ENCODE data around the gene DIDO1. TPM values are rescaled to one million over a fixed set of nuclear protein-coding genes. Genes with fewer than 3 reads are reported as not detected.

The DIDO1 gene
- polyA plus RNA-seq, 2 of the 4 experiments (the other 2 are of a cell fraction) = 12.6 to 14.8 TPM

GRCh38 chr20:62861726-62862336, 64.5 kb downstream of the DIDO1 start, which contains the start of gene TCFL5:
TSS of gene TCFL5 (minus strand) at chr20:62861822. CDS start at chr20:62861670, 152 bp downstream.
- 56% methylated on average over 12 of the region's 70 CpGs for WGBS (ENCODE audit: missing lambda C conversion rate)
- CTCF ChIA-PET = interaction anchor here (0.9 to 6.1 kb wide), 5 partner anchors 13 to 111 kb away, joined by 3 to 40 read pairs (median 4); no protein-coding TSS in a partner anchor
- no peak for FAIRE-seq
- peak within 1 kb of the TSS; percentile 75 to 91 for H3K27ac ChIP-seq
- peak; percentile 68 to 90 for DNase-seq (ENCODE audit: low read depth in 1 of 2, low spot score in 1 of 2)
- H3K4me3 ChIP-seq = peak within 1 kb of the TSS; percentile 81
- POLR2A ChIA-PET = interaction anchor here (0.7 to 1.0 kb wide), 3 partner anchors 14 to 238 kb away, joined by 3 to 4 read pairs (median 3); no protein-coding TSS in a partner anchor
- peak; percentile 89 for ATAC-seq
- H3K4me1 ChIP-seq = peaks cover 13% of the 10 kb centered on the region
- peak within 1 kb of the TSS; percentile 84 for H3K4me2 ChIP-seq
- H3K9me3 ChIP-seq = peaks cover 16% of the 10 kb centered on the region
- TF ChIP-seq MAX (IDR thresholded peaks at IDR 0.05) (peak; percentile 98), TP53 (CRISPR knock-in tag; IDR thresholded peaks at IDR 0.05) (0 out of 2 replicates have a peak, but pooled peaks have one; percentile 35), USF2 (IDR thresholded peaks at IDR 0.05) (peak; percentile 22; the same call in 1 of the 2 replicates), E2F6 (IDR thresholded peaks at IDR 0.05; ENCODE audit: borderline replicate concordance, low read depth) (peak; percentile 96), NPAS2 (CRISPR knock-in tag; IDR thresholded peaks at IDR 0.05; ENCODE audit: borderline replicate concordance) (peak; percentile 21; the same call in 1 of the 2 replicates), CHD4 (IDR thresholded peaks at IDR 0.05; ENCODE audit: borderline replicate concordance) (no peak), BHLHE40 (IDR thresholded peaks at IDR 0.05; ENCODE audit: low read depth, low read length) (peak; percentile 77), ATOH8 (CRISPR knock-in tag; IDR thresholded peaks at IDR 0.05; ENCODE audit: low read depth) (peak; percentile 66; the same call in 1 of the 2 replicates), HOXB13 (CRISPR knock-in tag; IDR thresholded peaks at IDR 0.05; ENCODE audit: low read depth) (peak; percentile 40; the same call in 1 of the 2 replicates), ZNF302 (CRISPR knock-in tag; IDR thresholded peaks at IDR 0.05) (no peak)

- Histone ChIP-seq H3K27ac (peak overlapping the region; percentile 75 to 91), H3K4me1 (peaks cover 13% of the 10 kb centered on the region), H3K9me3 (peaks cover 16% of the 10 kb centered on the region), H3K4me2 (peak overlapping the region; percentile 84), H3K4me3 (peak overlapping the region; percentile 81)
- ATAC-seq = peak; percentile 34 to 58
- CTCF ChIA-PET = interaction anchor here (0.9 to 6.1 kb wide), 5 partner anchors 13 to 111 kb away, joined by 3 to 40 read pairs (median 4); no protein-coding TSS in a partner anchor
- DNase-seq (ENCODE audit: low read depth in 1 of 2, low spot score in 1 of 2) = peak in 1 of 2 experiments; percentile 29
- no peak for FAIRE-seq
- WGBS (ENCODE audit: missing lambda C conversion rate) = 0% methylated on average over 6 of the region's 129 CpGs
- TF ChIP-seq ZFP36 (IDR thresholded peaks at IDR 0.05; ENCODE audit: borderline replicate concordance, partially characterized antibody) = no peak
- no peak for TF ChIP-seq CEBPB (IDR thresholded peaks at IDR 0.05)
- no peak for TF ChIP-seq BCL3 (IDR thresholded peaks at IDR 0.05)
- TF ChIP-seq TP53 (CRISPR knock-in tag; IDR thresholded peaks at IDR 0.05) = no peak
- no peak for TF ChIP-seq MAX (IDR thresholded peaks at IDR 0.05)
- TF ChIP-seq HOXB13 (CRISPR knock-in tag; IDR thresholded peaks at IDR 0.05; ENCODE audit: low read depth) = no peak
- no peak for TF ChIP-seq HDAC2 (IDR thresholded peaks at IDR 0.05)
- no peak for TF ChIP-seq RAD21 (conservative IDR thresholded peaks at IDR 0.05 in 1 of 2, IDR thresholded peaks at IDR 0.05 in 1 of 2)
- TF ChIP-seq HOXA7 (CRISPR knock-in tag; IDR thresholded peaks at IDR 0.05) = no peak
- no peak for TF ChIP-seq EHMT2 (IDR thresholded peaks at IDR 0.05; ENCODE audit: low read depth)
- TF ChIP-seq CHD4 (IDR thresholded peaks at IDR 0.05; ENCODE audit: borderline replicate concordance) = no peak
- no peak for TF ChIP-seq CBX2 (IDR thresholded peaks at IDR 0.05; ENCODE audit: borderline replicate concordance, low read depth)
- POLR2A ChIA-PET = interaction anchor here (0.7 to 1.0 kb wide), 2 partner anchors 14 to 63 kb away, joined by 3 to 4 read pairs; no protein-coding TSS in a partner anchor
Observed at GRCh38 chr20:62860924-62861691, 65.2 kb downstream of the DIDO1 start.

Measured in A549 (cell line).